Panc1 (cell line): ENCODE results near the gene ACCSL.

Source experiments
- POLR2AphosphoS5 ChIP-seq: IDR thresholded peaks from 2 replicates; pipeline ENCODE4 v1.6.1; 2012; ENCODE audit warnings: mild to moderate bottlenecking, low read depth, low read length, moderate library complexity
- TF ChIP-seq, protein P1 (sequence below): fragments of 450-650 bp; IDR thresholded peaks from 2 replicates; pipeline ENCODE4 v1.5.1; 2017; ENCODE audit warnings: mild to moderate bottlenecking

DNA sequence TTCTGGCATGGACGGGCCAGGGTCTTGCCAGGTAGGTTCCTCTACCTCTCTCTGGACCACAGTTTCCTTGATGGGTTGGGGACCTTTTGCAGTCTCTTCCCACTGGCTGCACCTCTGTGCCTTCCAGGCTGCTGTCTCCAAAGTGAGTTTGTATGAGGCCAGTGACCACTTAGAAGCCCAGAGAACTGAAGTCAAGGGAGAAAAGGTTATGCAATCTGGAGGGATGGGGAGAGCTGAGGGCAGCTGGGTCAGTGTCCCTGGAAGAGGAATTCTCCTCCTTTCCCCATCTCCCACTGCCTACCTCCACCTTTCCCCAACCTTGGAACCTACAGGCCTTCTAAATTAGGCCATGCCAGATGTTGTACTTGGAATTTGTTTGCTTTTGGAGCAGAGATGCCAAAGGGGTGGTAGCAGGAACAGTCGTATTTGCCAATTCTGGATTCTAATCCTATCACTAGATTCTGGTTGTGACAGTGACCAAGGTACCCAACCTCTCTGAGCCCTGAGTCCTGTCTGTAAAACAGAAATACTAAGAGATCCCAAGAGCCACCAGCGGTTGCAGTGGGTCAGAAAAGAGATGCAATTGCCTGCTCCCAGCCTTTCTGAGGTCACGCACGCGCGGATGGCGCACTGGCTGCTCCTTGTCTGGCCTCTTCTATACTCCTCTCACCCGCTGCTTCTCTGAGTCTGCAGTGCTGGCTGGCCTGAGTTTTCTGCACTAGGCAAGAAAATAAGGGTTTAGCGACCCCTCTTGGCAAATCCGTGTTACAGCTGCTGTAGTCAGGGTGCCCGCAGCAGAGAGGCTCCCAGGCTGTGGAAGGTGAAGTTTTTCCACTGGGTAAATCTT, 10.7 kb upstream of the ACCSL start:
- TF ChIP-seq, protein P1, sequence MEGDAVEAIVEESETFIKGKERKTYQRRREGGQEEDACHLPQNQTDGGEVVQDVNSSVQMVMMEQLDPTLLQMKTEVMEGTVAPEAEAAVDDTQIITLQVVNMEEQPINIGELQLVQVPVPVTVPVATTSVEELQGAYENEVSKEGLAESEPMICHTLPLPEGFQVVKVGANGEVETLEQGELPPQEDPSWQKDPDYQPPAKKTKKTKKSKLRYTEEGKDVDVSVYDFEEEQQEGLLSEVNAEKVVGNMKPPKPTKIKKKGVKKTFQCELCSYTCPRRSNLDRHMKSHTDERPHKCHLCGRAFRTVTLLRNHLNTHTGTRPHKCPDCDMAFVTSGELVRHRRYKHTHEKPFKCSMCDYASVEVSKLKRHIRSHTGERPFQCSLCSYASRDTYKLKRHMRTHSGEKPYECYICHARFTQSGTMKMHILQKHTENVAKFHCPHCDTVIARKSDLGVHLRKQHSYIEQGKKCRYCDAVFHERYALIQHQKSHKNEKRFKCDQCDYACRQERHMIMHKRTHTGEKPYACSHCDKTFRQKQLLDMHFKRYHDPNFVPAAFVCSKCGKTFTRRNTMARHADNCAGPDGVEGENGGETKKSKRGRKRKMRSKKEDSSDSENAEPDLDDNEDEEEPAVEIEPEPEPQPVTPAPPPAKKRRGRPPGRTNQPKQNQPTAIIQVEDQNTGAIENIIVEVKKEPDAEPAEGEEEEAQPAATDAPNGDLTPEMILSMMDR: peak; percentile 84
- TF ChIP-seq POLR2AphosphoS5: no peak
